NCI-H1105 treated with DMSO at 0.1 percent for 48 hours (cell line): ENCODE results near the gene HYKK.
A peak's percentile ranks its signal among the peaks of the same experiment; 100 is the strongest.
"Not testable (repeated sequence)": the region's sequence is repeated elsewhere in the genome, so short reads cannot be mapped to it uniquely, and the experiment has no call there.

Source experiments
- DNase-seq: peaks from one replicate; lab custom pipeline; 2025; lab: John Stamatoyannopoulos, UW

HYKK gene, protein sequence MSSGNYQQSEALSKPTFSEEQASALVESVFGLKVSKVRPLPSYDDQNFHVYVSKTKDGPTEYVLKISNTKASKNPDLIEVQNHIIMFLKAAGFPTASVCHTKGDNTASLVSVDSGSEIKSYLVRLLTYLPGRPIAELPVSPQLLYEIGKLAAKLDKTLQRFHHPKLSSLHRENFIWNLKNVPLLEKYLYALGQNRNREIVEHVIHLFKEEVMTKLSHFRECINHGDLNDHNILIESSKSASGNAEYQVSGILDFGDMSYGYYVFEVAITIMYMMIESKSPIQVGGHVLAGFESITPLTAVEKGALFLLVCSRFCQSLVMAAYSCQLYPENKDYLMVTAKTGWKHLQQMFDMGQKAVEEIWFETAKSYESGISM

DNA sequence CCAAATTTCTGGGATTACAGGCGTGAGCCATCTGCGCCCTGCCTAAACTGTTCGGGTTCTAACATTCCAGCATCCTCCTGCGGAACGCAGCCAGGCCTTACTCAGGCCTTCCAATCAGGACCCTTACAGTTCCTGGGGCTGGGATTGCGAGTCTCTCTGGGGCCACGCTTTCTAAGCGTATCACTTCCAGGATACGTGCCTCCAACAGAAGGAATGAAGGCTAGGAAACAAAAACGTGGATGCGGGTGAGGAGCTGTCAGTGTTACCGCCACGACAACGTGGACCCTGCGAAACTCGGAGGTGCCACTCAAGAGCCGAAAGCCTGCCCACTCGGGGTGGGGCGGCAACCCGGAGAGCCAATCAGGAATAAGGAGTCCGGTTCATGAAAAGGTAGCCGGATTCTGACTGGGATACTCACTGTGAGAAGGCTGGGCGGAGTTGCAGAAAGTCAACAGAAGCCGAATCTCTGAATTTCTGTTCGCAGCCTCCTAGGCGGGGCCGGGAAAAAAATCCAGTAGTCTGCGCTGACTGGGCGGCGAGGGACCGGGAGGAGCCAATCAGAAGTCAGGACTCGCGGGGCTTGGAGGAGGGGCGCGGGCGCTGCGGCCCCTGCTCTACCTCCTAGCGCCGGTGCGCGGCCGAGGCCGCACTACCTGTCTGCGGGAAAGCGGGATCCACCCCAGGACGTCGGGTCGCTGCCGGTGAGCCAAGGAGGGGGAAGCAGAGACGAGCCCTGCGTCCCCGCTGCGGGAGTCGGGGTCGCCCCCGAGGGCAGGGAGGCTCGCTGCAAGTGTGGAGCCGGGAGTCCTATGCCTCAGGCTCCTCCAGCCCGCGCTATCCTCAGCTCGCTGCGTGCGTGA is at the start of gene HYKK:
HYKK (plus strand) TSS at position 607 of the 860 bp plus-strand sequence. CDS start 5,512 bp downstream, outside the sequence.
- DNase-seq = peak; percentile 90

DNA sequence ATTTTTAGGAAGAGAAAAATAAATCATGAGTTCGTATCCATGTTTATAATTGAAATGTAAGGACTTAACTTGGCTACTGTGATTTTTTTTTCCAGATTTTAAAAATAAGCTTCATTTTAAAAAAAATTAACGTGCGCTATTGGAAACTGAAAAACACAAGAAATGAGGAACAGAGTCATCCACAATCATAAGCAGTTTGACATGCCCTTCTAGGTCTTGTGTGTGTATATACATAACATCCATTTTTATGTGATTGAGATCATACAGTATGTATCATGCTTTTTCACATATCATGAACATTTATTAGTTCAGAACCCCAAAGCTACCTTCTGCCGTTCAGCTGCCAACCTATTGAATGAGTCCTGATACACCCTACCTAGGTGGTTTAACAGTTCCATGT is 46.6 kb upstream of the HYKK start:
- no peak for DNase-seq

DNA sequence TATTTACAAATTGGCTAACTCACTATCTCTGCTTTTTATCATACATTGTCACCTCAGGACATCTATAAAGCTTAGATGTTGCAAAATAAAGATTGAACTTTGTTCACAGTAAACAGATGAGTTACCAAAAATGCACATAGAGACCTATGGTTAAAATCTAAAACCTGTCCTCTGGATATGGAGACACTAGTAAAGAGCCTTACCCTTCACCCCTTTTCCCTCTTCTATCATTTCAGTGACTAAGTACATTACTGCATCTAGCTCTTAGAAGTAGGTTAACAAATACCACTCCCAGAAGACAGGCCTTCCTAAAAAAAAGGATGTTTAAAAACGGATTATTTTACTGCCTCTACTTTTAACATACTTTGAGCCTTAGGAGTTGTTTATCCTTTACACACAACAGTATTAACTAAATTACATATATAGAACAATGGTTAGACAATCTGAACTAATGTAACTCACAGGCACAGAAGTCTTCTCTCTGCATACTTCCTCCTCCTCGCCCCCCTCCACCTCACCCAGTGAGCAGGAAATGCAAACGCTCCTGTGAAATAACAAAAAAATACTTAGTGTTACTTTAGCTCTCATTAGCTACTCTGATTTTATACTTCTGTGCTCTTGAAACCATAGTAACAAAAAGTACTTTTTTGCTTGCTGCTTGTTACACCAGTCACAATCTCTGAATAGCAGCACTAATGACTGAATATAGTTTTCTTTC is 46.0 kb upstream of the HYKK start:
- no peak for DNase-seq

- DNase-seq = no peak
These were observed 38.3 kb upstream of the HYKK start for GRCh38 chr15:78469031-78469430.

DNA sequence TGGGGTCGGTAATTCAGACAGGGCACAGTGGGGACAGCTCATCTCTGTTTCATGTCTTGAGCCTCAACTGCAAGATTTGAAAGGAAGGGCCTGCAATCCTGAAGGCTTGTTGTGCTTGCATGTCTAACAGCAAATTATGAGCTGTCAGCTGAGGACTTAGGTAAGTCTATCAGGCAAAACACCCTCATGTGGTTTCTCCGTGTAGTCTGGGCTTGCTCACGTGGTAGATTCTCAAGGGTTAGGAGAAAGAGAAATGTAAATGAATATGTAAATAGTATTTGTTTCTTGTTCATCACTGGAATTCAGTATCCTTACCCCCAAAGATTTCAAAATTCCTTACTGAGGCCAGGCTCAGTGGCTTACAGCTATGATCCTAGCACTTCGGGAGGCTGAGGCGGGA is 30.1 kb upstream of the HYKK start:
- DNase-seq = no peak

- DNase-seq = no peak
These were observed 27.7 kb upstream of the HYKK start for GRCh38 chr15:78479650-78480049.

DNA sequence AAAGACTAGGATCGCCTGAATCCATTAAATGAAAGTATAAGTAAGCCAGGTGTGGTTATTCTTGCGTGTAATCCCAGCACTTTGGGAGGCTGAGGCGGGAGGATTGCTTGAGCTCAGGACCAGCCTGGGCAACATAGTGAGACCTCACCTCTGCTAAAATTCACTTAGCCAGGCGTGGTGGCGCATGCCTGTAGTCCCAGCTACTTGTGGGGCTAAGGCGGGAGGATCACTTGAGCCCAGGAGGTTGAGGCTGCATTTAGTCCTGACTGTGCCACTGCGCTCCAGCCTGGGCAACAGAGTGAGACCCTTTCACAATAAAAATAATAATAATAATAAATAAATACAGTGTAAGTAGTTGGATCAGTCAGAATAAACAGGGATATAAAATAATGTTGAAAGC is 25.5 kb upstream of the HYKK start:
- DNase-seq = no peak

GRCh38 chr15:78492872-78493271 is 14.5 kb upstream of the HYKK start:
- no peak for DNase-seq

DNA sequence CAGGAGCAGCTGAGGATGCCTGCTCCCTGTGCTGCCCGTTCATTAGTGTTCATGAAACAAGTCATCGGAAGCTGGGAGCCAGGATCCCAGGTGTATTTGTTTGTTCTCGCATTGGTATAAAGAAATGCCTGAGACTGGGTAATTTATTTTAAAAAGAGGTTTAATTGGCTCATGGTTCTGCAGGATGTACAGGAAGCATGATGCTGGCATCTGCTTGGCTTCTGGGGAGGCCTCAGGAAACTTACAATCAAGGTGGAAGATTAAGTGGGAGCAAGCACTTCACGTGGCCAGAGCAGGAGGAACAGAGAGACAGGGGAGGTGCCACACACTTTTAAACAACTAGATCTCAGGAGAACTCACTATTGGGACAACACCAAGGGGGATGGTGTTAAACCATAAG is 5.5 kb upstream of the HYKK start:
- no peak for DNase-seq

- no peak for DNase-seq
These were observed 4.7 kb upstream of the HYKK start for GRCh38 chr15:78502641-78503040.

DNA sequence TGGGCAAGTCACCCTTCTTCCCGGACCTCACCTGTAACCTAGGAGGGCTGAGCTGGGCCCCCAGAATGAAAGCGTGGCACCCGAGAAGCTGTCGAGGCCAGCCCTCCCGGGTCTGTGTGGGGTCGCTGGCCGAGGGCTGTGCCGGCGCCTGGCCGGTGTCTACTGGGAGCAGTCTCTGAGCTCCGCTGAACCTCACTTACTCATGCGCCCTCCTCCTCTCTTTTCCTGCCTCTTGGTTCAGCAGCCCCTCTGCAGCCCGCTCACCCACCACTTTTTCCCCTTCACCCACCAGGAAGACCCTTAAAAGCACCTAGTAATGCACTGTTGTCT is 419 bp downstream of the HYKK start:
- DNase-seq = no peak

DNA sequence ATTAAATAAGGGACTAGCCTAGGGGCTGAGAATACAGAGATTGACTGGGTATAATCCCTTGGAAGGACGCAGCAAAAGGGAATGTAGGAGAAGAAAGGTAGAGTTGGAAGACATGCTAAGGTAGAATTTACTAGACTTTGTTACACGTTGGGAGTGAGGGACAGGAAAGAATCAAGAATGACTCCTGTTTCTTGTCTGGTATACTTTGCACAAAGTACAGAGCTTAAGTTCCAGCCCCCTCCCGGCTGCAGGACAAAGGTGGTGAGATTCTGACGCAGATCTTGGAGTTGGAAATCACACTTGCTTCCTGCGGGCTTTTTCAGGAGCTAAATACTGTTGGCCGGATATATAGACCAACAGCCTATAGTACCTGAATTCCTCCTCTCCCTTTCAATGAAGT is 895 bp downstream of the HYKK start:
- DNase-seq = no peak

GRCh38 chr15:78509726-78510312 is 2.4 kb downstream of the HYKK start:
- no peak for DNase-seq

DNA sequence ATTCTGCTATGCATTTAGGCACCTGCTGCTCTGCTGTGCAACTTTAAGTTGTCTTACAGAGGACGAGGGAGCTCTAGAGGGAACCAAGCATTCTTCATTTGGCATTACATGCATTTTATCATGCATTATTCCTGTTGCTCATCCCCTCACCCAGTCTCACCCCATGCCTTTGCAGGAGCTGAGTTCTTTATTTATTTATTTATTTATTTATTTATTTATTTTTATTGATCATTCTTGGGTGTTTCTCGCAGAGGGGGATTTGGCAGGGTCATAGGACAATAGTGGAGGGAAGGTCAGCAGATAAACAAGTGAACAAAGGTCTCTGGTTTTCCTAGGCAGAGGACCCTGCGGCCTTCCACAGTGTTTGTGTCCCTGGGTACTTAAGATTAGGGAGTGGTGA is 12.7 kb downstream of the HYKK start:
- DNase-seq = not testable (repeated sequence)

DNA sequence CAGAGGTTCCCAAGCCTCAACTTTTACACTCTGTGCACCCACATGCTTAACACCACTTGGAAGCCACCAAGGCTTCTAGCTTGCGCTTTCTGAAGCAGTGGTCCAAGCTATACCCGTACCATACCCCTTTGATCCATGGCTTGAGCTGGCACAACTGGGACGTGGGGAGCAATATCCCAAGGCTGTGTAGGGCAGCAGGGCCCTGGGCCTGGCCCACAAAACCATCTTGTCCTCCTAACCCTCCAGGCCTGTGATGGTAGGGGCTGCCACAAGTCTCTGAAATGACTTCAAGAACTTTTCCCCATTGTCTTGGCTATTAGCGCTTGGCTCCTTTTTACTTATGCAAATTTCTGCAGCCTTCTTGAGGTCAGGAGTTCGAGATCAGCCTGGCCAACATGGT is 16.9 kb downstream of the HYKK start:
- no peak for DNase-seq

- no peak for DNase-seq
These were observed 19.9 kb downstream of the HYKK start for GRCh38 chr15:78527325-78527724.

GRCh38 chr15:78533331-78533730 is 26.0 kb downstream of the HYKK start:
- DNase-seq = no peak

DNA sequence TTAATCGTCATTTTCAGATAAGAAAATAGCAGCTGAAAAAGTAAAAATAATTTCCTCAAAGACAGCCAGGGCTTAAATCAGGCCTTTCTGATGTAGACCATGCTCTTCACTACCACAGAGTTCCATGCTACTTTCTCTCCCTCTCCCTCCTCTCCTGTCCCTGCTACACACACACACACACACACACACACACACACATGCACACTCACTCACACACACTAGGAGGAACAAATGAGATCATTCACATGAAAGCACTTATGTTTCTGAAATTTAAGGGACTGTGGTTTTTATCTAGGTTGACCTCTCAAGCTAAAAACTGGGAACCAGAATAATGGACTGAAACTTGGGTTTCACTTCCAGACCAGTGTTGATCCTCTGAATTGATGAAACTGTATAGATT is 28.8 kb downstream of the HYKK start:
- no peak for DNase-seq

GRCh38 chr15:78537266-78537905 is 30.0 kb downstream of the HYKK start:
- no peak for DNase-seq

DNA sequence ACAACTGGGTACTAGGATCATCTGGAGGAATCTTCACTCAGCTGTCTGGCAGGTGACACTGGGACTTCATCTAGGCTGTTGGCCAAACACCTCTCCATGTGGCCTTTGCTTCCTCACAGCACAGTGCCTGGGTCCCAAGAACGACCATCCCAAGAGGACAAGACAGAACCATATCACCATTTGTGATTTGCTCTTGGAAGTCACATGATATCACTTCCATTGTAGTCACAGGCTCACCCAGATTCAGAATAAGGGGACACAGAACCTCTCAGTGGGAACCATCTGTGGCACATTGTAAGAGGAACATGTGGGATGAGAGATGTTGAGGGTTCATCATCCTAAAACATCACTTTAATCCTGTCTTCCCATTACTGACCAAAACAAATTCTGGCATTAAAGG is 31.0 kb downstream of the HYKK start:
- DNase-seq = no peak

DNA sequence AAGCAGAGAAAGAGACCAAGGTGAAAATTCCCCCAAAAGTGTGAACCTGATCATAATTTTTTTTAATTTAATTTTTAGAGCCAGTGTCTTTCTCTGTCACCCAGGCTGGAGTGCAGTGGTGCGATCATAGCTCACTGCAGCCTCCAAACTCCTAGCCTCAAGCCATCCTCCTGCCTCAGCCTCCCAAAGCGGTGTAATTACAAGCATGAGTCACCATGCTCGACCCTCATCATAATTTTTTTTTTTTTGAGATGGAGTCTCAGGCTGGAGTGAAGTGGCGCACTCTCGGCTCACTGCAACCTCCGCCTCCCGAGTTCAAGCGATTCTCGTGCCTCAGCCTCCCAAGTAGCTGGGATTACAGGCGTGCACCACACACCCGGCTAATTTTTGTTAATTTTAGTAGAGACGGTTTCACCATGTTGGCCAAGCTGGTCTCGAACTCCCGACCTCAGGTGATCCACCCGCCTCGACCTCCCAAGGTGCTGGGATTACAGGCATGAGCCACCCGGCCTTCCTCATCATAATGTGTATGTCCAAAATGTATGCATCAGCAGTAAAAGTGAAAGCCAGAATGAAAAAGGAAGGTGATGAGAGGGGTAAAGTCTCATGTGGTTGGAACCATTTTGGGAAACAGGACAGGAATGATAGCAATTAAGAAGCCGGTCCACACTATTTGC is 32.2 kb downstream of the HYKK start:
- DNase-seq = not testable (repeated sequence)
